GM19035 (cell line): ENCODE data around the gene STK26.
"Not testable (repeated sequence)": the region's sequence is repeated elsewhere in the genome, so short reads cannot be mapped to it uniquely, and the experiment has no call there.

ENCODE experiments used
- ATAC-seq: cut with Tn5 transposase; IDR thresholded peaks from one replicate; pipeline ENCODE4 v1.9.1; 2021; ENCODE audit not compliant: unreplicated experiment

Gene STK26

GRCh38 chrX:132034648-132035047 lies 11.5 kb downstream of the STK26 start:
- no peak for ATAC-seq

GRCh38 chrX:132037479-132037993 lies 14.4 kb downstream of the STK26 start:
- no peak for ATAC-seq

DNA sequence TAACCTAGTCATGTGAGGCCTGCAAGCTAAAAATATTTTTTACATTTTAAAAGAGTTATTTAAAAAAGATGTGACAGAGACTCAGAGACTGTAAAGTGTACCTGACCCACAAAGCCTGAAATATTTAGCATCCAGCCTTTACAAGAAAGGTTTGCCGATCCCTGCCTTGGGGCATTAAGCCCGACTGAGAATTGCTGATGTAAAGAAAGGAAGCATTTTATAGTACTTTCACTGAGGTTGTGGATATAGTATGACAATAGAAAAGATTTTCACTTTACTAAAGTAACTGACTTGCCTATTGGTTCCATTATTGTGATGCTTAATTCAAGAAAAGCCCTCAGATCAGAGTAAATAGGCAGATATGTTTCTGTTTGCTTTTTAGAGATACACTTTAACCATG lies 17.0 kb downstream of the STK26 start:
- ATAC-seq: no peak

GRCh38 chrX:132041015-132041414 lies 17.9 kb downstream of the STK26 start:
- ATAC-seq: no peak

DNA sequence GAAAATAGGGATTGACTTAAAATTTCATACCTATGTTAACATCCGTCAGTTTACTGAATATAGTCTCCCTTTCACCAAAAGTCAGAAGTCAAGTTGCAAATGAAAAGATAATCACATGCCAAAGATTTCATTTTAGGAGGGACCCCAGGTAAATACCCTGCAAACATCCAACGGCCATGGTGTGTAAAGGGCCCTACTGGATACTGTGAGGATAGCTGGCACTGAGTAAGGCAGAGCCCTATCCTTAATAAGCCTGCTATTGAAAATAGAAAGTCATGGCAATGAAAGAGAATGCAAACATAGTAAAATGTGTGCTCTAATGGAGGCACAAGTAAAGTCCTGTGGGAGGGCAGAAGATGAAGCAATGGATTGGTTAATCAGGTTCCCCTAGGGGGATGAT lies 20.9 kb downstream of the STK26 start:
- no peak for ATAC-seq

- ATAC-seq: no peak
Observed at GRCh38 chrX:132044953-132045352, 21.9 kb downstream of the STK26 start.

GRCh38 chrX:132045456-132045855 lies 22.4 kb downstream of the STK26 start:
- ATAC-seq: no peak

DNA sequence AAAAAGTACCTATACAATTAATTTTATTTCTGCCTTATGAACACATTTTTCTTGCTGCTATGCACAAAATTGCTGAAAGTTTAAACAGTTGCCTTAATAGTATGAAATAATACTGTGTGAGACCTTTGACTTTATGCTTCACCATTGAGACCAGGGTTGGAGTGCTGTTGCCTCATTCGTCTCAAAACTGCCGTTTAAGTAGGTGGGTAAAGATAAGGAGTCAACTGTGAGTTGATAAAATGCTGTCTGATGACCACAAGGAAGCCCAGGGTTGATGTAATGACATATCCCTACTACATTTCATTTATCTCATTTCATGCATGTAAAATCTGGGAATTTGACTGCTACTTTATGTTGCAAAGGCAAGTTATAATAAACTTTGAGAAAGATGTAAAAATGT lies 23.4 kb downstream of the STK26 start:
- no peak for ATAC-seq

DNA sequence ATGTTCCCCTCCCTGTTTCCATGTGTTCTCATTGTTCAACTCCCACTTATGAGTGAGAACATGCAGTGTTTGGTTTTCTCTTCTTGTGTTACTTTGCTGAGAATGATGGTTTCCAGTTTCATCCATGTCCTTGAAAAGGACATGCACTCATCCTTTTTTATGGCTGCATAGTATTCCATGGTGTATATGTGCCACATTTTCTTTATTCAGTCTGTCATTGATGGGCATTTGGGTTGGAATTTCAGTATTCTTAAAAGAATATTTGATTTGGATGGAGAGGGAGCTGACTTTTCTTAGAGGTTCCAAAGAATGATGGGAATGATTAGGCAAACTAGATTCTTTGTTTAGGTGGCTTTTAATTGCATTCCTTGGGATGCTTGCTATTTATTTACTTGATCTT lies 28.7 kb downstream of the STK26 start:
- not testable (repeated sequence) for ATAC-seq

DNA sequence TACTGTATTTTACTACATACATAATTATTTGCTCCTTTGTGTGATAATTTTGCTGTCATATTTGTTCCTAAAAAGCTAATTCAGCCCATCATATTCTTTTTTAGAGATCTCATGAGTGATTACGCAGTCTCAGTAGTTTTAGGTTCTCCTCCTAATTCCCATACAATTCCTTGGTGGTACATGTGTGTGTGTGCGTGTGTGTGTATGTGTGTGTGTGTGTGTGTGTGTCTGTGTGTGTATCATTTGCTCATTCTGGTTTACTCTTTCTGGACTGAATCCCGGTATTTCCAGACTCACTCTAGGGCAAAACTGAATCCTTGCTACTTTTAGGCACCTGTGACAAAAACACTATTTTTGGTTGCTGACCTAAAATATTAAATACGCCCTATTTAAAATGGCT lies 34.9 kb downstream of the STK26 start:
- no peak for ATAC-seq

DNA sequence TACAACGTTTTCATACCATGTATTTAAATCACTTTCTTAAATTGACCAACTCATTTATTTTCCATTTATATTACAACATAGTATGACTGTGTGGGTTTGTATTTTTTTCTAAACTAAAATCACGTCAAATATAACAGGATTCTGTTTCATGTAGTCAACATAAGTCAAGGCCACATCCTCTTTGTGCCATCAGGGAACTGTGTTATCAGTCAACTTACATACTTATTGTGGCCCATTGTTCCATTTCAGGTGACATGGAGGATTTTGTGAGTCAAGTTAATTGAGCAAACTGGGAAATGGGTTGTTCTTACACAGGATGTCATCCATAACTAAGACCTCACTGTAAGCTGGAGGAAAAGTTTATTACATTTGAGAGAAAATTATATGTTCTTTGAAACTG lies 35.9 kb downstream of the STK26 start:
- ATAC-seq: no peak

GRCh38 chrX:132059973-132060540 lies 37.0 kb downstream of the STK26 start:
- ATAC-seq: no peak

- no peak for ATAC-seq
Observed at GRCh38 chrX:132063334-132063733, 40.2 kb downstream of the STK26 start.

DNA sequence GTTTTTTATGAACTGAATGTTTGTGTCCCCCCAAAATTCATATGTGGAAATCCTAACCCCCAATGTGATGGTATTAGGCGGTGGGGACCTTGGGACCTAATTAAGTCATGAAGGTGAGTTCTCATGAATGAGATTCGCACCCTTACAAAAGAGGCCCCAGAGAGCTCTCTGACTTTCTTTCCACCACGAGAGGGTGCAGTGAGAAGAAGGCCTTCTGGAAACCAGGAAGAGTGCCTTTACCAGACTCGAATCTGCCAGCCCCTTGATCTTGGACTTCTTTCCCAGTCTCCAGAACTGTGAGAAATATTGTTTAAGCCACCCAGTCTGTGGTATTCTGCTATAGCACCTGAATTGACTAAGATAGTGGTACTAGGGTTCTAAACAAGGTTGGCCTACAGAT lies 40.8 kb downstream of the STK26 start:
- ATAC-seq: no peak

- ATAC-seq: no peak
Observed at GRCh38 chrX:132068405-132068804, 45.3 kb downstream of the STK26 start.

GRCh38 chrX:132071254-132071653 lies 48.2 kb downstream of the STK26 start:
- no peak for ATAC-seq

DNA sequence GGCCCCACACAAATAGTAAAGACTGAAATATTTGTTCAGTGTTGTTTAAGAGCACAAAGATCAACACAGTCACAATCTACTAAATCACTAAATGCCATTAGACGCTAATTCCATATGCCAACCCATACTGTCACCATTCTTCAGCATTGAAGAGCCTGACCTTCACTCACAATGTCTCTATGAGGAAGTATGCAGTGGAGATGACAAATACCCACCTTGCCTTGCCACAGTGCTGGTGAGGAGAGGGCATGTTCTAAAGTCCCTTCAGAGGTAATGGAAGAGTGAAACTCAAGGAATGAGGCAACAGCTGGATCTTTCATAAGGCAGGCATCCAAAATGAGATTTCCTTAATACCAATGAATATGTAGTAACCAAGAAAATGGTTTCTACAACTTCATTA lies 54.3 kb downstream of the STK26 start:
- no peak for ATAC-seq

- ATAC-seq: no peak
Observed at GRCh38 chrX:132077912-132078311, 54.8 kb downstream of the STK26 start.

- no peak for ATAC-seq
Observed at GRCh38 chrX:132085786-132086185, 62.7 kb downstream of the STK26 start.

DNA sequence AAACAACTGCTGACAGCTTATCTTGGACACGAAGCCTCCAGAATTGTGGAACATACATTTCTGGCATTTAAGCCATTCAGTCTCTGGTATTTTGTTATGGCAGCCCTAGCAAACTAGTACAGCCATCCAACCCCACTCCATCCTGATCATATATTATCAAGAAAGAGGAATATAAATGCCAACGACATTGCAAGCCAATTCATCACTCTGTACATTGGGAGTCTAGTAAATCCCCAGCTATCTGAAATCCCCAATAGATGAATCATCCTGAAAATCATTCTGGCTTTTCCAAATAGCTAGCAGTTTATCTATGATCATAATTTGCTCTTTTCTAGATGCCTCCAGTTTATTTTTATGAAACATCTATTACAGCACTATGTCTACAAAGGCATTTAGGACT lies 63.6 kb downstream of the STK26 start:
- ATAC-seq: no peak

GRCh38 chrX:132088864-132089263 lies 65.8 kb downstream of the STK26 start:
- ATAC-seq: no peak

DNA sequence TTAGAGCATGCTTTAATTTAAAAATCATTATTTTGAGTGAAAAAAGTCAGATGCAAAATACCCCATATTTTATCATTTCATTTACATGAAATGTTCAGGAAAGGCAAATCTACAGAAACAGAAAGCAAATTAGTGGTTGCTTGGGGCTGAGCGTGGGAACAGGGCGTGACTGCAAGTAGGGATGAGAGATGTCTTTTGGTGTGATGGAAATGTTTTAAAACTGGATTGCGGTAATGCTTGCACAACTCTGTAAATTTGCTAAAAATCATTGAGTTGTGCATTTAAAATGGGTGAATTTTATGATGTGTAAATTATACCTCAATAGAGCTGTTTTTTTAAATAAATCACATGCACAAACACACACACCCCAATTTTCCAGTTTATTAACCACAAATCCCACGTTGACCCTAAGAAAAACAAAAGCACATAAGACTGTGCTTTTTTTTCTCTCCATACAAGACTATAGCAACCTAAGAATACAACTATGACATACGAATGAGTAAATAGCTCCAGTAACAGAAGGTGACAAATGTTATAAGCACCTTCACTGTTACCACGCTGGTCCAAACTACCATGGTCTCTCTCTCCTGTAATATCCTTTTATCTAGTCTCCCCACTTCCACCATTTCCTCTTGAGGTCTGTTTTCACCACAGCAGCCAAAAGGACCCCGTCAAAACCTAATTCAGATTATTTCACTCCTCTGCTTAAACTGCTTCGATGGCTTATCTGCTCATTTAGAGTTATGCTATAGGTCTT lies 67.5 kb downstream of the STK26 start:
- no peak for ATAC-seq
